ENCODE measurements around the gene SLC5A12. TPM values are rescaled to one million over a fixed set of nuclear protein-coding genes. Genes with fewer than 3 reads are reported as not detected.

Gene SLC5A12
- total and polyA plus RNA-seq, 2 of the 4 experiments (the other 2 are of a cell fraction) = not detected

GRCh38 chr11:26739366-26740073, 17.7 kb upstream of the SLC5A12 start:
- H2BK120ac ChIP-seq (ENCODE audit: low read depth, low read length) = no peak overlapping the region
- no peaks in the 10 kb centered on the region for H3K4me1 ChIP-seq (ENCODE audit: control insufficient read depth, insufficient read depth, low read length)
- TF ChIP-seq FOS (IDR thresholded peaks at IDR 0.05; ENCODE audit: low read depth, low read length) (no peak), POLR2A (IDR thresholded peaks at IDR 0.05; ENCODE audit: low read depth, low read length) (no peak), MXI1 (IDR thresholded peaks at IDR 0.05; ENCODE audit: borderline replicate concordance, low read depth, low read length) (no peak), RCOR1 (IDR thresholded peaks at IDR 0.05; ENCODE audit: insufficient replicate concordance, low read length) (no peak), MAZ (IDR thresholded peaks at IDR 0.05; ENCODE audit: borderline replicate concordance, low read depth, low read length) (no peak), RAD21 (IDR thresholded peaks at IDR 0.05; ENCODE audit: low read length) (no peak), MAFK (IDR thresholded peaks at IDR 0.05; ENCODE audit: low read depth, low read length) (no peak), CHD1 (IDR thresholded peaks at IDR 0.05; ENCODE audit: low read depth, low read length) (no peak), RFX5 (IDR thresholded peaks at IDR 0.05; ENCODE audit: low read depth, low read length) (no peak), ELK1 (IDR thresholded peaks at IDR 0.05; ENCODE audit: borderline replicate concordance, low read depth, low read length) (no peak), CTCF (conservative IDR thresholded peaks at IDR 0.05; ENCODE audit: low read depth, low read length) (no peak), CEBPB (IDR thresholded peaks at IDR 0.05; ENCODE audit: low read depth, low read length) (no peak), USF2 (IDR thresholded peaks at IDR 0.05; ENCODE audit: low read depth, low read length) (no peak), BHLHE40 (IDR thresholded peaks at IDR 0.05; ENCODE audit: low read depth, low read length) (no peak), NFE2L2 (IDR thresholded peaks at IDR 0.05; ENCODE audit: low read depth, low read length) (no peak)
- no peak overlapping the region for H3K56ac ChIP-seq (ENCODE audit: extremely low read depth, insufficient read depth, low read length)
- H3K23ac ChIP-seq (ENCODE audit: low read depth, low read length) = no peak overlapping the region
- ChIA-PET CTCF (no interaction called here), POLR2A (ENCODE audit: unreplicated experiment) (no interaction called here)
- no peak overlapping the region for H4K91ac ChIP-seq (ENCODE audit: insufficient read depth, low read depth, low read length)
- WGBS, 2 experiments (ENCODE audit: extremely low coverage in 2 of 2, insufficient read length in 1 of 2) = no CpG with 5 or more reads among the region's 5 CpGs
- in situ Hi-C loops (cut with MboI; ENCODE audit: low sequenced_read_pairs) (no loop called here), intact Hi-C loops (cut with micrococcal nuclease) (no loop called here), dilution Hi-C loops (cut with HindIII; ENCODE audit: low sequenced_read_pairs, unreplicated experiment) (loop anchor here (25.0 kb wide), 1 partner anchor 398 kb away; no protein-coding TSS in a partner anchor)
- H3K9me3 ChIP-seq (ENCODE audit: control insufficient read depth, insufficient read depth, low read length) = no peaks in the 10 kb centered on the region
- H3K9me1 ChIP-seq (ENCODE audit: insufficient read depth, low read length) = no peaks in the 10 kb centered on the region
- H3K9ac ChIP-seq (ENCODE audit: low read depth, low read length) = no peak overlapping the region
- H3K27me3 ChIP-seq (ENCODE audit: control insufficient read depth, insufficient read depth, low read length) = no peaks in the 10 kb centered on the region
- H2BK15ac ChIP-seq (ENCODE audit: low read depth, low read length) = no peak overlapping the region
- DNase-seq = no peak
- no peak overlapping the region for H2BK5ac ChIP-seq (ENCODE audit: low read depth, low read length, poor library complexity, severe bottlenecking)
- no peak overlapping the region for H3K4me3 ChIP-seq (ENCODE audit: insufficient read depth, low read depth, low read length)
- ATAC-seq (ENCODE audit: low read depth) = no peak
- no peak overlapping the region for H4K8ac ChIP-seq (ENCODE audit: low read depth in 2 of 2, low read length in 2 of 2)
- BruUV-seq (replicated peaks) = no TSS peak
- no peaks in the 10 kb centered on the region for H3K79me1 ChIP-seq (ENCODE audit: low read depth in 1 of 2, low read length in 2 of 2)
- no peak overlapping the region for H2AFZ ChIP-seq (replicated peaks; ENCODE audit: low read length, poor library complexity)
- H3K4ac ChIP-seq (ENCODE audit: low read depth, low read length) = no peak overlapping the region
- H4K5ac ChIP-seq (ENCODE audit: low read depth, low read length) = no peak overlapping the region
- no peak overlapping the region for H3K14ac ChIP-seq (replicated peaks; ENCODE audit: low read depth, low read length)
- no peaks in the 10 kb centered on the region for H4K20me1 ChIP-seq (ENCODE audit: insufficient read depth, low read length)
- H2AK9ac ChIP-seq (replicated peaks; ENCODE audit: low read depth, low read length, poor library complexity) = no peak overlapping the region
- H2AK5ac ChIP-seq (ENCODE audit: low read depth, low read length) = no peak overlapping the region
- H3K27ac ChIP-seq (ENCODE audit: insufficient read depth, low read length) = no peak overlapping the region
- H3K18ac ChIP-seq (ENCODE audit: low read depth, low read length) = no peak overlapping the region
- H3K36me3 ChIP-seq (ENCODE audit: control insufficient read depth, insufficient read depth, low read length) = no peaks in the 10 kb centered on the region
- no peak overlapping the region for H2BK20ac ChIP-seq (ENCODE audit: low read depth, low read length)
- no peak overlapping the region for H3K4me2 ChIP-seq (ENCODE audit: low read depth, low read length)

Measured in IMR-90 (cell line).